ENCODE measurements around the gene IAH1. TPM values are rescaled to one million over a fixed set of nuclear protein-coding genes. Genes with fewer than 3 reads are reported as not detected.

The IAH1 gene
- total RNA-seq, 4 donors from 2014 or later = 11.5 to 35.7 (median 27.7) TPM

DNA sequence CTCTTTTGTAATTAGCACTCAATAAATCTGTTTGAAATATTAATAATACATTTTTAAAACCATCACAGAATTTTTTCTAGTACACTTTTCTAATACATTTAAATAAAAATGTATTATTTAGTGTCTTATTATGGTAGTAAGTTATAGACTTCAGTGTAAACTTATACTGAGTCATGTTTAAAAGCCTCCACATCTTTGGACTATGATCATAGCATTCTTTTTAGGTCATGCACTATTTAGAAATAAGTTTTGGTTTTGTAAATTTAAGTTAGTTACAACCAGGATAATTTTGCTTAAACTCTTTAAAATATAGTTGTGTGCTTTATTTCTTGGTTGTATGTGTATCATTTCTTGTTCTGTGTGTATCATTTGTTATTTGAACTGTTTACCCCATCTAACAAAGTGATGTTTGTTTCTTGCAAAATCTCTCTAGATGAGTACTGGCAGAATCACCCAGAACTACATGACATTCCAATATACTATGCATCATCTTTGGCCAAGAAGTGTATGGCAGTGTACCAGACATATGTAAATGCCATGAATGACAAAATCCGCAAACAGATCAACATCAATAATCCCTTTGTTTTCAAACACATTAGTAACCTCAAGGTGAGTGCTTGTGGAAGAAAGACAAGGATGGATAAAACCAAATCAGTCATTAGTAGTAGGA lies 34.2 kb upstream of the IAH1 start:
- TF ChIP-seq, protein P1, sequence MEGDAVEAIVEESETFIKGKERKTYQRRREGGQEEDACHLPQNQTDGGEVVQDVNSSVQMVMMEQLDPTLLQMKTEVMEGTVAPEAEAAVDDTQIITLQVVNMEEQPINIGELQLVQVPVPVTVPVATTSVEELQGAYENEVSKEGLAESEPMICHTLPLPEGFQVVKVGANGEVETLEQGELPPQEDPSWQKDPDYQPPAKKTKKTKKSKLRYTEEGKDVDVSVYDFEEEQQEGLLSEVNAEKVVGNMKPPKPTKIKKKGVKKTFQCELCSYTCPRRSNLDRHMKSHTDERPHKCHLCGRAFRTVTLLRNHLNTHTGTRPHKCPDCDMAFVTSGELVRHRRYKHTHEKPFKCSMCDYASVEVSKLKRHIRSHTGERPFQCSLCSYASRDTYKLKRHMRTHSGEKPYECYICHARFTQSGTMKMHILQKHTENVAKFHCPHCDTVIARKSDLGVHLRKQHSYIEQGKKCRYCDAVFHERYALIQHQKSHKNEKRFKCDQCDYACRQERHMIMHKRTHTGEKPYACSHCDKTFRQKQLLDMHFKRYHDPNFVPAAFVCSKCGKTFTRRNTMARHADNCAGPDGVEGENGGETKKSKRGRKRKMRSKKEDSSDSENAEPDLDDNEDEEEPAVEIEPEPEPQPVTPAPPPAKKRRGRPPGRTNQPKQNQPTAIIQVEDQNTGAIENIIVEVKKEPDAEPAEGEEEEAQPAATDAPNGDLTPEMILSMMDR (IDR thresholded peaks at IDR 0.05) = no peak
- TF ChIP-seq POLR2A (IDR thresholded peaks at IDR 0.05) = no peak
- 70 to 91% methylated on average over 1 of the region's 1 CpG for WGBS, 2 donors
- intact Hi-C loops (cut with DNase I; ENCODE audit: low total_unique reads) = no loop called here
- DNase-seq (ENCODE audit: low spot score in 2 of 2) = no peak
- H3K4me3 ChIP-seq (ENCODE audit: low read depth, poor library complexity, severe bottlenecking) = no peak overlapping the region

DNA sequence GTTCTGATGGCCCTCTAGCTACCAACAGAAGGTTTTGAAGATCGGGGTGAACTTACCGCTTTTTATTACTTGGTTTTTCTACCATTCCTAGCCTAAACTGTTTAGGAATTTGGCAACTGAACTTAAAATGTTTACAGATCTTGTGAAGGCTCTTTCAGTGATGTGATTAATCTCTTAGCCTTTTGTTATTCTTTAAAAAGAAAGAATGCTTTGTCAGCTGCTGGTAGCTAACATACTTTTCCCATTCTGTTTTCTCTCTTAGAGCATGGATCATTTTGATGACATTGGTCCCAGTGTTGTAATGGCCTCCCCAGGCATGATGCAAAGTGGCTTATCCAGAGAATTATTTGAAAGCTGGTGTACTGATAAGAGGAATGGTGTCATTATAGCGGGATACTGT lies 32.8 kb upstream of the IAH1 start:
- intact Hi-C loops (cut with DNase I; ENCODE audit: low total_unique reads) = no loop called here
- DNase-seq (ENCODE audit: low spot score in 2 of 2) = no peak
- H3K4me3 ChIP-seq (ENCODE audit: low read depth, poor library complexity, severe bottlenecking) = no peak overlapping the region
- WGBS, 2 donors = 75 to 93% methylated on average over 3 of the region's 3 CpGs
- TF ChIP-seq POLR2A (IDR thresholded peaks at IDR 0.05) = no peak
- TF ChIP-seq, protein P1 (IDR thresholded peaks at IDR 0.05) = no peak

- intact Hi-C loops (cut with DNase I; ENCODE audit: low total_unique reads) = no loop called here
- no peak for DNase-seq (ENCODE audit: low spot score in 2 of 2)
- H3K4me3 ChIP-seq (ENCODE audit: low read depth, poor library complexity, severe bottlenecking) = no peak overlapping the region
- TF ChIP-seq POLR2A (IDR thresholded peaks at IDR 0.05) = no peak
- TF ChIP-seq, protein P1 (IDR thresholded peaks at IDR 0.05) = no peak
- WGBS, 2 donors = 89 to 94% methylated on average over 5 of the region's 5 CpGs
Measured at GRCh38 chr2:9443526-9443925, 30.8 kb upstream of the IAH1 start.

DNA sequence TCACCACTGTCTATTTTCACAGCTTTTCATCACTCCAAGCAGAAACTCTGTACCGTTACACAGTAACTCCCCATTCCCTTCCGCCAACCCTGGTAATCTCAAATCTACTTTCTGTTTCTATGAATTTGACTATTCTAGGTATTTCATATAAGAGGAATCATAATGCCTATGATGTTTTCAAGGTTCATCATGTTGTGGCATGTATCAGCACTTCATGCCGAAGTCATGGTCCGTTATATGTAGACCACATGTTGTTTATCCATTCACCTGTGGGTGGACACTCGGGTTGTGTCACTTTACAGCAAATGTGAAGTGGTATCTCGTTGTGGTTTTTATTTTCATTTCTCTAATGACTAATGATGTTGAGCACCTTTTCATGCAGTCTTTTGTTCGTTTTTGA lies 29.3 kb upstream of the IAH1 start:
- H3K4me3 ChIP-seq (ENCODE audit: low read depth, poor library complexity, severe bottlenecking) = no peak overlapping the region
- intact Hi-C loops (cut with DNase I; ENCODE audit: low total_unique reads) = no loop called here
- WGBS, 2 donors = 90 to 93% methylated on average over 7 of the region's 7 CpGs
- no peak for DNase-seq (ENCODE audit: low spot score in 2 of 2)
- TF ChIP-seq, protein P1 (IDR thresholded peaks at IDR 0.05) = no peak
- no peak for TF ChIP-seq POLR2A (IDR thresholded peaks at IDR 0.05)

DNA sequence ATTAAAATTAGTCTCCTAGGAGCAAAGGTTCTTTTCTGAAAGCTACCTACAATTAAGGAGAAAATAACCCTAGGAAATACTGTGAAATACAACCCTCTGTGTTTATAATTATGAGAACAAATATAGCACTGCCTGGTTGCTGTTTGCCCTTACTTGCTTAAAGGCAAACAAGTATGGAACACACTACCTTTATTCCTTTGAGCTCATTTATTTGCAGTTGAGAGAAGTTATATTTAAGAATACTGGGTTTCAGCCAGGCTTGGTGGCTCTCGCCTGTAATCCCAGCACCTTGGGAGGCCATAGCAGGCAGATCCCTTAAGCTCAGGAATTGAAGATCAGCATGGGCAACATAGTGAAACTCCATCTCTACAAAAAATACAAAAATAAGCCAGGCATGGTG lies 23.1 kb upstream of the IAH1 start:
- intact Hi-C loops (cut with DNase I; ENCODE audit: low total_unique reads) = no loop called here
- H3K4me3 ChIP-seq (ENCODE audit: low read depth, poor library complexity, severe bottlenecking) = no peak overlapping the region
- no peak for DNase-seq (ENCODE audit: low spot score in 2 of 2)
- 94 to 100% methylated on average over 1 of the region's 1 CpG for WGBS, 2 donors
- TF ChIP-seq POLR2A (IDR thresholded peaks at IDR 0.05) = no peak
- TF ChIP-seq, protein P1 (IDR thresholded peaks at IDR 0.05) = no peak
